SU-DHL-6 (cell line): ENCODE results near the gene PSMB3.

Experiments used
- EZH2phosphoT487 ChIP-seq: fragments of 200-600 bp; sonication (generic), shearing (Covaris generic); conservative IDR thresholded peaks from 2 replicates; pipeline ENCODE4 v1.6.1; 2018; ENCODE audit warnings: mild to moderate bottlenecking, antibody characterized with exemption, low read length, moderate library complexity, mixed read lengths
- TF ChIP-seq, protein P1 (sequence below): fragments of 200-600 bp; sonication (generic); IDR thresholded peaks from one replicate; pipeline ENCODE4 v1.5.1; 2017; ENCODE audit warnings: antibody characterized with exemption, mild to moderate bottlenecking, low read length, moderate library complexity; ENCODE audit not compliant: insufficient read depth, poor library complexity, severe bottlenecking

DNA sequence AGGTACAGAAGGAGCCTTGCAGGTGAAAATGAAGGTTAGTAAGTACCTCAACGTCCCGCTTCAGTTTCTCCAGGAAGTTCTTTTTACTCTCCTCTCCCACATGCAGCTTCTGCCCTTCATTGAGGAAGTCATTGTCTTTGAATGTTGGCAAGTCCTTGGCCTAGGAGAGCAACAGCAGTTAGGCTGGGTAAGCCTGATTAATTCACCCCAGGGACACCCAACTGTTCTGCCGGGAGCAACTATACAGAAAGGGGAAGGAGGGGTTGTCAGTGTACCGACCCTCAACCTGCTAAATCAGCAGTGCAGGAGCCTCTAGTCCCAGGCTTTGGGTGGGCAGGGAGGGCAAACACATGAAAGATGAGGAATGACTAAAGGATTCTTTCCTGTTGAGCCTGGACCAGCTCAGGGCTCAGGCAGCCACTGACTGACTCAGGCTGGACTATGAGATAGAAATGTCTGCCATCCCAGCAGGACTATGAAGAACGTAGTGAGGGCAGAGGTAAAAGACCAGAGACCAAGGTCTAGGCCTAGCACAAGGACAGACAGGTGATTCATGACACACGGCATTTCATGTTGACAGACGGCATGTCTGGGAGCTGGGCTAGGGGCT, 25.2 kb downstream of the PSMB3 start:
- TF ChIP-seq, protein P1, sequence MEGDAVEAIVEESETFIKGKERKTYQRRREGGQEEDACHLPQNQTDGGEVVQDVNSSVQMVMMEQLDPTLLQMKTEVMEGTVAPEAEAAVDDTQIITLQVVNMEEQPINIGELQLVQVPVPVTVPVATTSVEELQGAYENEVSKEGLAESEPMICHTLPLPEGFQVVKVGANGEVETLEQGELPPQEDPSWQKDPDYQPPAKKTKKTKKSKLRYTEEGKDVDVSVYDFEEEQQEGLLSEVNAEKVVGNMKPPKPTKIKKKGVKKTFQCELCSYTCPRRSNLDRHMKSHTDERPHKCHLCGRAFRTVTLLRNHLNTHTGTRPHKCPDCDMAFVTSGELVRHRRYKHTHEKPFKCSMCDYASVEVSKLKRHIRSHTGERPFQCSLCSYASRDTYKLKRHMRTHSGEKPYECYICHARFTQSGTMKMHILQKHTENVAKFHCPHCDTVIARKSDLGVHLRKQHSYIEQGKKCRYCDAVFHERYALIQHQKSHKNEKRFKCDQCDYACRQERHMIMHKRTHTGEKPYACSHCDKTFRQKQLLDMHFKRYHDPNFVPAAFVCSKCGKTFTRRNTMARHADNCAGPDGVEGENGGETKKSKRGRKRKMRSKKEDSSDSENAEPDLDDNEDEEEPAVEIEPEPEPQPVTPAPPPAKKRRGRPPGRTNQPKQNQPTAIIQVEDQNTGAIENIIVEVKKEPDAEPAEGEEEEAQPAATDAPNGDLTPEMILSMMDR: no peak
- TF ChIP-seq EZH2phosphoT487: no peak
